K562 (cell line): ENCODE data around the gene KIF15. TPM values are rescaled to one million over a fixed set of nuclear protein-coding genes. Genes with fewer than 3 reads are reported as not detected.

Experiments
- CXXC5 ChIP-seq: fragments of 250-450 bp; sonication (Bioruptor Pico); IDR thresholded peaks from 2 replicates; pipeline ENCODE4 v1.8.0; 2022; ENCODE audit warnings: inconsistent platforms, mild to moderate bottlenecking, moderate library complexity
- DNMT1 ChIP-seq: fragments of 450-650 bp; IDR thresholded peaks from 2 replicates; pipeline ENCODE4 v1.6.1; 2016; ENCODE audit warnings: antibody characterized with exemption, mild to moderate bottlenecking
- FOXJ2 ChIP-seq: fragments of 200-800 bp; sonication (Bioruptor generic); IDR thresholded peaks from 2 replicates; pipeline ENCODE4 v1.6.1; 2016; ENCODE audit warnings: missing genetic modification characterization, missing compliant biosample characterization
- GATAD2A ChIP-seq: fragments of 450-650 bp; IDR thresholded peaks from 2 replicates; pipeline ENCODE4 v1.6.1; 2017
- IFI16 ChIP-seq: fragments of 250-450 bp; sonication (Bioruptor Pico); IDR thresholded peaks from 2 replicates; pipeline ENCODE4 v2.1.2; 2022; ENCODE audit warnings: mild to moderate bottlenecking, inconsistent platforms
- JUNB ChIP-seq: fragments of 450-650 bp; formaldehyde crosslinking; conservative IDR thresholded peaks from 2 replicates; pipeline ENCODE4 v1.4.0; 2020; ENCODE audit warnings: mild to moderate bottlenecking
- MCM3 ChIP-seq: fragments of 450-650 bp; IDR thresholded peaks from 2 replicates; pipeline ENCODE4 v1.6.1; 2016
- MECOM ChIP-seq: fragments of 250-450 bp; sonication (Bioruptor Pico); IDR thresholded peaks from 2 replicates; pipeline ENCODE4 v1.8.0; 2022; ENCODE audit warnings: inconsistent platforms
- MLX ChIP-seq, 2 experiments: fragments of 450-650 bp in 1 of 2; sonication (generic) in 1 of 2; formaldehyde crosslinking; conservative IDR thresholded peaks; 2 replicates each; pipeline versions ENCODE4 v1.4.0 to v1.8.1; 2020 to 2022; ENCODE audit warnings: mild to moderate bottlenecking in 1 of 2, missing genetic modification reagents in 1 of 2
- MTA3 ChIP-seq: fragments of 450-650 bp; formaldehyde crosslinking; IDR thresholded peaks from 2 replicates; pipeline ENCODE4 v1.6.1; 2017; ENCODE audit warnings: mild to moderate bottlenecking, borderline replicate concordance
- PBX2 ChIP-seq, 2 experiments: IDR thresholded peaks in 1 of 2; conservative IDR thresholded peaks in 1 of 2; 2 replicates each; pipeline ENCODE4 v1.6.1; 2016; ENCODE audit warnings: low read depth in 2 of 2, mild to moderate bottlenecking in 1 of 2, missing compliant biosample characterization in 1 of 2, missing genetic modification characterization in 1 of 2, moderate library complexity in 1 of 2
- POLR2G ChIP-seq: fragments of 200-400 bp; formaldehyde crosslinking; IDR thresholded peaks from 2 replicates; pipeline ENCODE4 v1.6.1; 2017; ENCODE audit warnings: low read depth, mild to moderate bottlenecking, antibody characterized with exemption, low read length, moderate library complexity
- RAD21 ChIP-seq, 2 experiments: fragments of 250-450 bp in 1 of 2; fragments of 450-650 bp in 1 of 2; sonication (Bioruptor Pico) in 1 of 2; formaldehyde crosslinking in 1 of 2; IDR thresholded peaks in 1 of 2; conservative IDR thresholded peaks in 1 of 2; 2 replicates each; pipeline versions ENCODE4 v1.4.0 to v1.8.0; 2020 to 2022; ENCODE audit warnings: mild to moderate bottlenecking in 2 of 2, moderate library complexity in 1 of 2
- RBM25 ChIP-seq: fragments of 200-400 bp; formaldehyde crosslinking; IDR thresholded peaks from 2 replicates; pipeline ENCODE4 v1.6.1; 2018; ENCODE audit warnings: low read length, low read depth, moderate library complexity; ENCODE audit not compliant: severe bottlenecking
- SAFB ChIP-seq: fragments of 200-400 bp; formaldehyde crosslinking; IDR thresholded peaks from 2 replicates; pipeline ENCODE4 v1.6.1; 2017; ENCODE audit warnings: low read depth, low read length, borderline replicate concordance
- SMAD4 ChIP-seq: fragments of 250-450 bp; sonication (Bioruptor Pico); conservative IDR thresholded peaks from 2 replicates; pipeline ENCODE4 v1.8.0; 2021; ENCODE audit warnings: inconsistent platforms, mild to moderate bottlenecking, moderate library complexity
- TCFL5 ChIP-seq: fragments of 250-450 bp; sonication (Bioruptor Pico); conservative IDR thresholded peaks from 2 replicates; pipeline ENCODE4 v1.6.1; 2021; ENCODE audit warnings: mild to moderate bottlenecking, moderate library complexity, matching md5 sums
- ZNF23 ChIP-seq: fragments of 250-450 bp; sonication (Bioruptor Pico); IDR thresholded peaks from 2 replicates; pipeline ENCODE4 v1.4.0; 2020; ENCODE audit warnings: mild to moderate bottlenecking
- polyA plus RNA-seq, 8 experiments: library from polyadenylated mRNA; depleted of rRNA in 4 of 8; stranded (reverse) in 5 of 8; unstranded in 3 of 8; fragments of >200 nt; fragmentation: Nextera tagmentation in 2 of 8; fragmentation: Illumina TruSeq in 1 of 8; extraction: Ambion mirVana in 2 of 8; extraction: Trizol in 1 of 8; gene quantifications; 2 replicates each; pipeline versions ENCODE4 v1.2.1 to v1.2.3, GENCODE V29; 2011 to 2014; ENCODE audit warnings: inconsistent platforms in 1 of 8, missing spikeins in 1 of 8
- total RNA-seq, 7 experiments: library from RNA; depleted of rRNA in 6 of 7; stranded (reverse); fragments of >200 nt in 6 of 7; fragmentation: Illumina TruSeq in 2 of 7; extraction: Trizol in 2 of 7; gene quantifications; 2 replicates each; pipeline versions ENCODE4 v1.2.1 to v1.2.3, GENCODE V29; 2011 to 2021; ENCODE audit warnings: low replicate concordance in 1 of 7
- TF ChIP-seq, protein P1 (sequence below), 2 experiments: fragments of 450-650 bp in 1 of 2; IDR thresholded peaks; 2 replicates each; pipeline ENCODE4 v1.6.1; 2011 to 2017; ENCODE audit warnings: low read depth in 2 of 2, antibody characterized with exemption in 1 of 2, borderline replicate concordance in 1 of 2, low read length in 1 of 2, mild to moderate bottlenecking in 1 of 2, mixed read lengths in 1 of 2; ENCODE audit not compliant: control insufficient read depth in 1 of 2

Gene KIF15
- total and polyA plus RNA-seq, 9 of the 15 experiments (the other 6 are each of a cell fraction or from before 2014, with no cell fraction given), result 9.0 to 45.9 (median 26.0) TPM

DNA sequence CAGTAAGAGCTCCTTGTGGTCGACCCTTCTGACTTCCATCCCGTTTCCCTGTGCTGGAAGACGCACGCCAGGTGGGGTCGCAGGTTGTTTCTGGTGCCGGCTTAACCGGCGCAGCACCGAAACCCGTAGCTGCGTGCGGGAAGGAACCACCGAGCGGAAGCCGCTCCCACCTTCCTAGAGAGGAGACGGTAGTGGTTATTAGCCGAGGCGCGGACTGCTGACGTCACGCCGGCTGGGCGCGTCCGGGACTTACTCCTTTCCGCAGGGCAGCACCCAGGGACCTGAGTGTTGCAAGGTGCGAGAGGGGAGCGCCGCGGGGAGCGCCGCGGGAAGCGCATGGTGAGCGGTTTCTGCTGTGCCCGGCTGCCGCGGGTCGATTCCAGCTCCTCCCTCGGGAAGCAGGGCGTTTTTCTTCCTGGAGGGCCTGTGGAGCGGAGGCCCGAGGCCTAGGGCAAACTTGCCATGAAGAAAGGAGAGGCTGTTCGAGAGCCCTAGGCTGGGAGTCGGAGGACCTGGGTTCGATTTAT, 32.1 kb upstream of the KIF15 start, which contains the start of gene ZNF501 (continued):
- TF ChIP-seq ZNF23 (no peak), RAD21 (CRISPR knock-in tag; conservative IDR thresholded peaks at IDR 0.05 in 1 of 2, IDR thresholded peaks at IDR 0.05 in 1 of 2) (0 out of 4 replicates have a peak, but pooled peaks of 1 of the 2 experiments have one; percentile 13), RBM25 (no peak), DNMT1 (no peak), MLX (CRISPR knock-in tag; conservative IDR thresholded peaks at IDR 0.05) (no peak), MTA3 (no peak; the same call in 1 of the 2 replicates), TCFL5 (CRISPR knock-in tag) (no peak), JUNB (no peak), SAFB (no peak), MECOM (CRISPR knock-in tag) (no peak), PBX2 (CRISPR knock-in tag; IDR thresholded peaks at IDR 0.05; ENCODE audit: low read depth) (no peak), PBX2 (tag; conservative IDR thresholded peaks at IDR 0.05; ENCODE audit: low read depth) (no peak), CXXC5 (CRISPR knock-in tag) (peak; percentile 97), FOXJ2 (tag) (0 out of 2 replicates have a peak, but pooled peaks have one; percentile 42), SMAD4 (peak; percentile 84), POLR2G (peak; percentile 96), GATAD2A (no peak), IFI16 (CRISPR knock-in tag) (no peak), MCM3 (no peak)
- TF ChIP-seq, protein P1, sequence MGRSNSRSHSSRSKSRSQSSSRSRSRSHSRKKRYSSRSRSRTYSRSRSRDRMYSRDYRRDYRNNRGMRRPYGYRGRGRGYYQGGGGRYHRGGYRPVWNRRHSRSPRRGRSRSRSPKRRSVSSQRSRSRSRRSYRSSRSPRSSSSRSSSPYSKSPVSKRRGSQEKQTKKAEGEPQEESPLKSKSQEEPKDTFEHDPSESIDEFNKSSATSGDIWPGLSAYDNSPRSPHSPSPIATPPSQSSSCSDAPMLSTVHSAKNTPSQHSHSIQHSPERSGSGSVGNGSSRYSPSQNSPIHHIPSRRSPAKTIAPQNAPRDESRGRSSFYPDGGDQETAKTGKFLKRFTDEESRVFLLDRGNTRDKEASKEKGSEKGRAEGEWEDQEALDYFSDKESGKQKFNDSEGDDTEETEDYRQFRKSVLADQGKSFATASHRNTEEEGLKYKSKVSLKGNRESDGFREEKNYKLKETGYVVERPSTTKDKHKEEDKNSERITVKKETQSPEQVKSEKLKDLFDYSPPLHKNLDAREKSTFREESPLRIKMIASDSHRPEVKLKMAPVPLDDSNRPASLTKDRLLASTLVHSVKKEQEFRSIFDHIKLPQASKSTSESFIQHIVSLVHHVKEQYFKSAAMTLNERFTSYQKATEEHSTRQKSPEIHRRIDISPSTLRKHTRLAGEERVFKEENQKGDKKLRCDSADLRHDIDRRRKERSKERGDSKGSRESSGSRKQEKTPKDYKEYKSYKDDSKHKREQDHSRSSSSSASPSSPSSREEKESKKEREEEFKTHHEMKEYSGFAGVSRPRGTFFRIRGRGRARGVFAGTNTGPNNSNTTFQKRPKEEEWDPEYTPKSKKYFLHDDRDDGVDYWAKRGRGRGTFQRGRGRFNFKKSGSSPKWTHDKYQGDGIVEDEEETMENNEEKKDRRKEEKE (IDR thresholded peaks at IDR 0.05; ENCODE audit: borderline replicate concordance in 1 of 2, control insufficient read depth in 1 of 2, low read depth in 2 of 2, low read length in 1 of 2), result no peak
